ENCODE measurements around the gene PHACTR2. TPM values are rescaled to one million over a fixed set of nuclear protein-coding genes. Genes with fewer than 3 reads are reported as not detected.

Gene PHACTR2
- total and polyA plus RNA-seq, 2 of the 13 experiments (the other 11 are each of a cell fraction or from before 2014, with no cell fraction given), result 11.3 to 28.2 TPM

DNA sequence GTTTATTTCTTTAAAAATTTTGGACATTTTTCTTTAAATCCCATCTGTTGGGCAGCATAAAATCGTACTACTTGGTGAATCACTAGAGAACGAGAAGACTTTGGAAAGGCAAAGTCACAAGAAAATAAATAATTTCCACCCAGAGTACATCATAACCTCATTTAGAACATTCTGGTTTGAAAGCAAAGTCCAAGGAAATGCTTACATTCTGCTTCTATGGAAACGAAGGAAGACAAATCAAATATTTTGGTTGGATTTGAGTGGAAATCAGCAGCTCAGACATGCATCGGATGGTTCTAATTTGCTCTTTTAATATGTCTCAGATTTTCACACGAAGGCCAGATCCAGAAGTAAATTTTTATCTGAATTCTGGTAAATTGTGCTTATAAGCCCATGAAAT lies 104.7 kb downstream of the PHACTR2 start (continued):
- TF ChIP-seq ZNF496 (CRISPR knock-in tag; IDR thresholded peaks at IDR 0.05; ENCODE audit: insufficient replicate concordance) (no peak), ZFX (CRISPR knock-in tag; IDR thresholded peaks at IDR 0.05; ENCODE audit: low read depth) (no peak), PHF5A (CRISPR knock-in tag; IDR thresholded peaks at IDR 0.05; ENCODE audit: low read depth, unreplicated experiment) (no peak), ZNF605 (CRISPR knock-in tag; IDR thresholded peaks at IDR 0.05) (no peak), SUZ12 (IDR thresholded peaks at IDR 0.05; ENCODE audit: low read depth, low read length) (no peak)
- TF ChIP-seq, protein P1, sequence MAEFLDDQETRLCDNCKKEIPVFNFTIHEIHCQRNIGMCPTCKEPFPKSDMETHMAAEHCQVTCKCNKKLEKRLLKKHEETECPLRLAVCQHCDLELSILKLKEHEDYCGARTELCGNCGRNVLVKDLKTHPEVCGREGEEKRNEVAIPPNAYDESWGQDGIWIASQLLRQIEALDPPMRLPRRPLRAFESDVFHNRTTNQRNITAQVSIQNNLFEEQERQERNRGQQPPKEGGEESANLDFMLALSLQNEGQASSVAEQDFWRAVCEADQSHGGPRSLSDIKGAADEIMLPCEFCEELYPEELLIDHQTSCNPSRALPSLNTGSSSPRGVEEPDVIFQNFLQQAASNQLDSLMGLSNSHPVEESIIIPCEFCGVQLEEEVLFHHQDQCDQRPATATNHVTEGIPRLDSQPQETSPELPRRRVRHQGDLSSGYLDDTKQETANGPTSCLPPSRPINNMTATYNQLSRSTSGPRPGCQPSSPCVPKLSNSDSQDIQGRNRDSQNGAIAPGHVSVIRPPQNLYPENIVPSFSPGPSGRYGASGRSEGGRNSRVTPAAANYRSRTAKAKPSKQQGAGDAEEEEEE (CRISPR knock-in tag; IDR thresholded peaks at IDR 0.05; ENCODE audit: borderline replicate concordance), result no peak
- TF ChIP-seq, protein P2, sequence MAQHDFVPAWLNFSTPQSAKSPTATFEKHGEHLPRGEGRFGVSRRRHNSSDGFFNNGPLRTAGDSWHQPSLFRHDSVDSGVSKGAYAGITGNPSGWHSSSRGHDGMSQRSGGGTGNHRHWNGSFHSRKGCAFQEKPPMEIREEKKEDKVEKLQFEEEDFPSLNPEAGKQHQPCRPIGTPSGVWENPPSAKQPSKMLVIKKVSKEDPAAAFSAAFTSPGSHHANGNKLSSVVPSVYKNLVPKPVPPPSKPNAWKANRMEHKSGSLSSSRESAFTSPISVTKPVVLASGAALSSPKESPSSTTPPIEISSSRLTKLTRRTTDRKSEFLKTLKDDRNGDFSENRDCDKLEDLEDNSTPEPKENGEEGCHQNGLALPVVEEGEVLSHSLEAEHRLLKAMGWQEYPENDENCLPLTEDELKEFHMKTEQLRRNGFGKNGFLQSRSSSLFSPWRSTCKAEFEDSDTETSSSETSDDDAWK (CRISPR knock-in tag; IDR thresholded peaks at IDR 0.05), result no peak
- TF ChIP-seq, protein P3, sequence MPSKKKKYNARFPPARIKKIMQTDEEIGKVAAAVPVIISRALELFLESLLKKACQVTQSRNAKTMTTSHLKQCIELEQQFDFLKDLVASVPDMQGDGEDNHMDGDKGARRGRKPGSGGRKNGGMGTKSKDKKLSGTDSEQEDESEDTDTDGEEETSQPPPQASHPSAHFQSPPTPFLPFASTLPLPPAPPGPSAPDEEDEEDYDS (CRISPR knock-in tag; IDR thresholded peaks at IDR 0.05), result no peak
- TF ChIP-seq, protein P4, sequence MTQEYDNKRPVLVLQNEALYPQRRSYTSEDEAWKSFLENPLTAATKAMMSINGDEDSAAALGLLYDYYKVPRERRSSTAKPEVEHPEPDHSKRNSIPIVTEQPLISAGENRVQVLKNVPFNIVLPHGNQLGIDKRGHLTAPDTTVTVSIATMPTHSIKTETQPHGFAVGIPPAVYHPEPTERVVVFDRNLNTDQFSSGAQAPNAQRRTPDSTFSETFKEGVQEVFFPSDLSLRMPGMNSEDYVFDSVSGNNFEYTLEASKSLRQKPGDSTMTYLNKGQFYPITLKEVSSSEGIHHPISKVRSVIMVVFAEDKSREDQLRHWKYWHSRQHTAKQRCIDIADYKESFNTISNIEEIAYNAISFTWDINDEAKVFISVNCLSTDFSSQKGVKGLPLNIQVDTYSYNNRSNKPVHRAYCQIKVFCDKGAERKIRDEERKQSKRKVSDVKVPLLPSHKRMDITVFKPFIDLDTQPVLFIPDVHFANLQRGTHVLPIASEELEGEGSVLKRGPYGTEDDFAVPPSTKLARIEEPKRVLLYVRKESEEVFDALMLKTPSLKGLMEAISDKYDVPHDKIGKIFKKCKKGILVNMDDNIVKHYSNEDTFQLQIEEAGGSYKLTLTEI (CRISPR knock-in tag; conservative IDR thresholded peaks at IDR 0.05), result no peak
- TF ChIP-seq, protein P5, sequence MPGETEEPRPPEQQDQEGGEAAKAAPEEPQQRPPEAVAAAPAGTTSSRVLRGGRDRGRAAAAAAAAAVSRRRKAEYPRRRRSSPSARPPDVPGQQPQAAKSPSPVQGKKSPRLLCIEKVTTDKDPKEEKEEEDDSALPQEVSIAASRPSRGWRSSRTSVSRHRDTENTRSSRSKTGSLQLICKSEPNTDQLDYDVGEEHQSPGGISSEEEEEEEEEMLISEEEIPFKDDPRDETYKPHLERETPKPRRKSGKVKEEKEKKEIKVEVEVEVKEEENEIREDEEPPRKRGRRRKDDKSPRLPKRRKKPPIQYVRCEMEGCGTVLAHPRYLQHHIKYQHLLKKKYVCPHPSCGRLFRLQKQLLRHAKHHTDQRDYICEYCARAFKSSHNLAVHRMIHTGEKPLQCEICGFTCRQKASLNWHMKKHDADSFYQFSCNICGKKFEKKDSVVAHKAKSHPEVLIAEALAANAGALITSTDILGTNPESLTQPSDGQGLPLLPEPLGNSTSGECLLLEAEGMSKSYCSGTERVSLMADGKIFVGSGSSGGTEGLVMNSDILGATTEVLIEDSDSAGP (CRISPR knock-in tag; IDR thresholded peaks at IDR 0.05; ENCODE audit: borderline replicate concordance), result no peak
- TF ChIP-seq, protein P6, sequence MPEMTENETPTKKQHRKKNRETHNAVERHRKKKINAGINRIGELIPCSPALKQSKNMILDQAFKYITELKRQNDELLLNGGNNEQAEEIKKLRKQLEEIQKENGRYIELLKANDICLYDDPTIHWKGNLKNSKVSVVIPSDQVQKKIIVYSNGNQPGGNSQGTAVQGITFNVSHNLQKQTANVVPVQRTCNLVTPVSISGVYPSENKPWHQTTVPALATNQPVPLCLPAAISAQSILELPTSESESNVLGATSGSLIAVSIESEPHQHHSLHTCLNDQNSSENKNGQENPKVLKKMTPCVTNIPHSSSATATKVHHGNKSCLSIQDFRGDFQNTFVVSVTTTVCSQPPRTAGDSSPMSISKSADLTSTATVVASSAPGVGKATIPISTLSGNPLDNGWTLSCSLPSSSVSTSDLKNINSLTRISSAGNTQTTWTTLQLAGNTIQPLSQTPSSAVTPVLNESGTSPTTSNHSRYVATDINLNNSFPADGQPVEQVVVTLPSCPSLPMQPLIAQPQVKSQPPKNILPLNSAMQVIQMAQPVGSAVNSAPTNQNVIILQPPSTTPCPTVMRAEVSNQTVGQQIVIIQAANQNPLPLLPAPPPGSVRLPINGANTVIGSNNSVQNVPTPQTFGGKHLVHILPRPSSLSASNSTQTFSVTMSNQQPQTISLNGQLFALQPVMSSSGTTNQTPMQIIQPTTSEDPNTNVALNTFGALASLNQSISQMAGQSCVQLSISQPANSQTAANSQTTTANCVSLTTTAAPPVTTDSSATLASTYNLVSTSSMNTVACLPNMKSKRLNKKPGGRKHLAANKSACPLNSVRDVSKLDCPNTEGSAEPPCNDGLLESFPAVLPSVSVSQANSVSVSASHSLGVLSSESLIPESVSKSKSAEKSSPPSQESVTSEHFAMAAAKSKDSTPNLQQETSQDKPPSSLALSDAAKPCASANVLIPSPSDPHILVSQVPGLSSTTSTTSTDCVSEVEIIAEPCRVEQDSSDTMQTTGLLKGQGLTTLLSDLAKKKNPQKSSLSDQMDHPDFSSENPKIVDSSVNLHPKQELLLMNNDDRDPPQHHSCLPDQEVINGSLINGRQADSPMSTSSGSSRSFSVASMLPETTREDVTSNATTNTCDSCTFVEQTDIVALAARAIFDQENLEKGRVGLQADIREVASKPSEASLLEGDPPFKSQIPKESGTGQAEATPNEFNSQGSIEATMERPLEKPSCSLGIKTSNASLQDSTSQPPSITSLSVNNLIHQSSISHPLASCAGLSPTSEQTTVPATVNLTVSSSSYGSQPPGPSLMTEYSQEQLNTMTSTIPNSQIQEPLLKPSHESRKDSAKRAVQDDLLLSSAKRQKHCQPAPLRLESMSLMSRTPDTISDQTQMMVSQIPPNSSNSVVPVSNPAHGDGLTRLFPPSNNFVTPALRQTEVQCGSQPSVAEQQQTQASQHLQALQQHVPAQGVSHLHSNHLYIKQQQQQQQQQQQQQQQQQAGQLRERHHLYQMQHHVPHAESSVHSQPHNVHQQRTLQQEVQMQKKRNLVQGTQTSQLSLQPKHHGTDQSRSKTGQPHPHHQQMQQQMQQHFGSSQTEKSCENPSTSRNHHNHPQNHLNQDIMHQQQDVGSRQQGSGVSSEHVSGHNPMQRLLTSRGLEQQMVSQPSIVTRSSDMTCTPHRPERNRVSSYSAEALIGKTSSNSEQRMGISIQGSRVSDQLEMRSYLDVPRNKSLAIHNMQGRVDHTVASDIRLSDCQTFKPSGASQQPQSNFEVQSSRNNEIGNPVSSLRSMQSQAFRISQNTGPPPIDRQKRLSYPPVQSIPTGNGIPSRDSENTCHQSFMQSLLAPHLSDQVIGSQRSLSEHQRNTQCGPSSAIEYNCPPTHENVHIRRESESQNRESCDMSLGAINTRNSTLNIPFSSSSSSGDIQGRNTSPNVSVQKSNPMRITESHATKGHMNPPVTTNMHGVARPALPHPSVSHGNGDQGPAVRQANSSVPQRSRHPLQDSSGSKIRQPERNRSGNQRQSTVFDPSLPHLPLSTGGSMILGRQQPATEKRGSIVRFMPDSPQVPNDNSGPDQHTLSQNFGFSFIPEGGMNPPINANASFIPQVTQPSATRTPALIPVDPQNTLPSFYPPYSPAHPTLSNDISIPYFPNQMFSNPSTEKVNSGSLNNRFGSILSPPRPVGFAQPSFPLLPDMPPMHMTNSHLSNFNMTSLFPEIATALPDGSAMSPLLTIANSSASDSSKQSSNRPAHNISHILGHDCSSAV (CRISPR knock-in tag; IDR thresholded peaks at IDR 0.05; ENCODE audit: borderline replicate concordance), result no peak

Measured in HepG2 (cell line).